Dedifferentiated amniotic fluid mesenchymal stem cell (primary cell): ENCODE results near the gene HIVEP2.

ENCODE experiments used
- DNase-seq: peaks from one replicate; pipeline ENCODE4 v3.0.0-alpha.2; 2016; ENCODE audit errors: extremely low spot score

The HIVEP2 gene

DNA sequence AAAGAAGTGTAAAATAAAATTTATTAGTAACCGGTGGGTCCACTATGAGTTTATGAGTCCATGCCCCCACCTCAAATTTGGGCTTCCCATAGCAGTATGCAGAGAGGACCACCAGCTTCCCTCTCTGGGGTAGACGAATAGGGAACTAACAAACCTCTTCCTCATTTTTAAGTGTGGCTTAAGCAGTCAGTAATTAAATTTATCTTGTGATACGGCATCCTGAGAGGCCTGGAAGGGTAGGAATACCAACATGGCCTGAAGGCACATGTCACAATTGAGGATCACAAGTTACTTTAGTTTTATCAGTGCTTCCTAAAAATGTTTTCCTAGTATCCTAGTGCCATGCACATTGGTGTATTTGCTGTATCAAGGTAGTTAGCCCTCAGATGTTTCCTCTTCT, 239.9 kb downstream of the HIVEP2 start:
- no peak for DNase-seq

DNA sequence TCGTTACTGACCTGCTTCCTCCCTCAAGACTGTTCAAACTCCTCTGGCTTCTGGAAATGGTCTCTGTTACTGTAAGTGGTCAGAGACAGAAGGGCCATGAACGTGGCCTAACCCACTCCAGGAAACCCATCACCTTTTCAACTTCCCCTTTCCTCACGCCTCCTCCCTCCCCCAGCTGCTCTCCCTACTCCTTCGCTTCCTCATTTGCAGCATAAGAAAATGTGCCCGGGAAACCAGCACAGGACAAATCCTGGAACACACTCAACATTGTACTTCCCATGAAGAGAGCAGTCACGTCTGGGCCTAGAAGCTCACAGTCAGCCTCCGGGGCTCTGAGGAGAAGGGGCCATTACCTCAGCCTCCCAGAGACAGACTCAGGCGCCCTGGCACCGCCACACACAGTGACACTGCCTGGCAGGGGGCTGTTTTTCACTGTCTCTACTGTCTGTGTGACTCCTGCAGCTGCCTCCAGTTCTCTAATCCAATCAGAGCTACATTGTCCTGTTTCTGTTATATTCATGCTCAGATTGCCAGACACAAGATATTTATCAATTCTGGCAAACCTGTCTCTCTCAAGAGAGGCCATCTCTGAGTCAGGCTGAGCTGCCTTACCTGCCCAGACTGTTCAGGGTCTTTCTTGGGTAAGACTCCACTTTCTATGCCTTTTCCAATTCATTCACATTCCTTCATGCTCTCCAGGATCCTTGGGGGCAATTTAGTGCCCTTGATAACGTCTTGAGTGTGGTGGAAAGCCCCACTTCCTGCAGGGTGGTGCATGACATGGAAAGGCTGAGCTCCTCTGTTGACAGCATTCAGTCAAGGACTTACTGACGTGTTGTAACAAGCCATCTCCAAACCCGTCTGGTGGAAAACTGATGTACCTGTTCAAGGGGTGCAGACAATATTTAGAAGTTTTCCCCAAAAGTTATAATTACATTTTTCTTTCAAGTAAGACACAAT, 242.2 kb downstream of the HIVEP2 start:
- no peak for DNase-seq
